ENCODE data around the gene COG4.

The COG4 gene

DNA sequence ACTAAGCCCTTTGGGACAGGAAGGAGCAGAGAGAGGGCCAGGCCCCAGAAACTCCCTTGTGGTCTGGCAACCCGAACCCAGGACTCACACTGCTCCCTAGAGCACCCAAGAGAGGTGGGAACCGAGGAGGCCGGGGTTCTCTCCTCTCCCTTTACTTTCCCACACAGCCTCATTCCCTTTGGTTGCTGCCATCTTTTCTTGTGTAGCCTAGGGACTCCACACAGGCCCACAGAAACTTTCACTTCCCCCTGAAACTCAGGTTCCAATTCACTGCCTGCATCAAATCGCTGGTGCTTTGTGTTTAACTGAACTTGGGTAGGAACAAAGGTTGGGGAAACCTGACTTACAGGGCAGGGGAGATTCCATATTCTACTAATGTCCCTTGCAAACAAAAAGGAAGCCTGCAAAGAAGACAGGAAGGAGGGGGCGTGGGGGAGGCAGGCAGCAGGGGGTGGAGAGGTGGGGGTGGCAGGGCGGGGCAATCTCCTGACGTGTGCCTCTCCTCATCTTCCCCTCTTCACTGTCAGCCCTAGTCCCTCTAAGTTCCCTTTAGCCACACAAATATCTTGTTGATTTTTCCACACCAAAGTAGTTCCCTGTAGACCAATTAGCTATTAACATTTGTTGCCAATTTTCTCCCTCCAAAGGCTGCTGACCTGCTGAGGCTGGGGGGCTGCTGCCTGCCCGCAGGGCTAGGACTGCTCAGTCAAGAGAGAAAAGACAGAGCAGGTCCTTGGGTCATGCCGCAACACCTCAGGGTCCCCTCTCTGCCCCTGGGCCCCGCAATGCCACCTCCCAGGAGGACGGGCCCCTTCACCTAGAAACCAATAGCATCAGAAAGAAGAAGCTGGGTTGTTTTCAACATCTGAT, 92.5 kb downstream of the COG4 start:
- Mint-ChIP-seq H3K9me3 (no peaks in the 10 kb centered on the region), H3K4me3 (peak overlapping the region; percentile 61), H3K4me1 (ENCODE audit: low read depth) (peaks cover 47% of the 10 kb centered on the region), H3K36me3 (ENCODE audit: low read depth) (peaks cover 20% of the 10 kb centered on the region), H3K27me3 (ENCODE audit: low read depth) (no peaks in the 10 kb centered on the region), H3K27ac (peak overlapping the region; percentile 96)
